ENCODE data around the gene PLCD3. TPM values are rescaled to one million over a fixed set of nuclear protein-coding genes. Genes with fewer than 3 reads are reported as not detected.

Gene PLCD3
- total and polyA plus RNA-seq, 2 of the 4 experiments (the other 2 are of a cell fraction) = 5.6 to 36.6 TPM

GRCh38 chr17:45118691-45119090, 13.6 kb downstream of the PLCD3 start:
- H2BK15ac ChIP-seq (ENCODE audit: low read depth, low read length) = no peak overlapping the region
- H2BK120ac ChIP-seq (ENCODE audit: low read depth, low read length) = no peak overlapping the region
- dilution Hi-C loops (cut with HindIII; ENCODE audit: low sequenced_read_pairs, unreplicated experiment) = no loop called here
- H3K9me1 ChIP-seq (ENCODE audit: insufficient read depth, low read length) = peaks cover 10% of the 10 kb centered on the region; the same call in 1 of the 2 replicates
- H4K91ac ChIP-seq (ENCODE audit: insufficient read depth, low read depth, low read length) = no peak overlapping the region
- H3K79me1 ChIP-seq (ENCODE audit: low read depth in 1 of 2, low read length in 2 of 2) = peaks cover 17 to 25% of the 10 kb centered on the region in 2 experiments
- no peak overlapping the region for H2BK5ac ChIP-seq (ENCODE audit: low read depth, low read length, poor library complexity, severe bottlenecking)
- no peak overlapping the region for H3K23ac ChIP-seq (ENCODE audit: low read depth, low read length)
- H3K4me2 ChIP-seq (ENCODE audit: low read depth, low read length) = no peak overlapping the region
- WGBS, 2 experiments (ENCODE audit: extremely low coverage in 2 of 2, insufficient read length in 1 of 2) = 99% methylated on average over 8 of the region's 23 CpGs; no CpG with 5 or more reads in 1 of the 2 experiments
- H3K36me3 ChIP-seq (ENCODE audit: control insufficient read depth, insufficient read depth, low read length) = peaks cover 28% of the 10 kb centered on the region; the same call in 1 of the 2 replicates
- no peaks in the 10 kb centered on the region for H4K20me1 ChIP-seq (ENCODE audit: insufficient read depth, low read length)
- no peak overlapping the region for H3K27ac ChIP-seq (ENCODE audit: insufficient read depth, low read length)
- no peak overlapping the region for H3K9ac ChIP-seq (ENCODE audit: low read depth, low read length)
- CTCF ChIA-PET = interaction anchor here (1.2 kb wide), 1 partner anchor 79 kb away, joined by 3 read pairs; no protein-coding TSS in a partner anchor
- ATAC-seq (ENCODE audit: low read depth) (no peak), DNase-seq (no peak)
- no peak overlapping the region for H3K4ac ChIP-seq (ENCODE audit: low read depth, low read length)
- no peaks in the 10 kb centered on the region for H3K27me3 ChIP-seq (ENCODE audit: control insufficient read depth, insufficient read depth, low read length)
- TF ChIP-seq MAZ (IDR thresholded peaks at IDR 0.05; ENCODE audit: borderline replicate concordance, low read depth, low read length) (no peak), MXI1 (IDR thresholded peaks at IDR 0.05; ENCODE audit: borderline replicate concordance, low read depth, low read length) (no peak), RFX5 (IDR thresholded peaks at IDR 0.05; ENCODE audit: low read depth, low read length) (no peak), CHD1 (IDR thresholded peaks at IDR 0.05; ENCODE audit: low read depth, low read length) (no peak), USF2 (IDR thresholded peaks at IDR 0.05; ENCODE audit: low read depth, low read length) (no peak), BHLHE40 (IDR thresholded peaks at IDR 0.05; ENCODE audit: low read depth, low read length) (no peak), POLR2A (IDR thresholded peaks at IDR 0.05; ENCODE audit: low read depth, low read length) (no peak), NFE2L2 (IDR thresholded peaks at IDR 0.05; ENCODE audit: low read depth, low read length) (no peak), RCOR1 (IDR thresholded peaks at IDR 0.05; ENCODE audit: insufficient replicate concordance, low read length) (no peak), MAFK (IDR thresholded peaks at IDR 0.05; ENCODE audit: low read depth, low read length) (no peak)
- intact Hi-C loops (cut with micrococcal nuclease) = no loop called here
- POLR2A ChIA-PET (ENCODE audit: unreplicated experiment) = no interaction called here
- H3K18ac ChIP-seq (ENCODE audit: low read depth, low read length) = no peak overlapping the region
- H2AK9ac ChIP-seq (replicated peaks; ENCODE audit: low read depth, low read length, poor library complexity) = no peak overlapping the region
- no peak overlapping the region for H4K5ac ChIP-seq (ENCODE audit: low read depth, low read length)
- H3K56ac ChIP-seq (ENCODE audit: extremely low read depth, insufficient read depth, low read length) = no peak overlapping the region
- H2BK20ac ChIP-seq (ENCODE audit: low read depth, low read length) = no peak overlapping the region
- no peak overlapping the region for H2AFZ ChIP-seq (replicated peaks; ENCODE audit: low read length, poor library complexity)
- H3K14ac ChIP-seq (replicated peaks; ENCODE audit: low read depth, low read length) = no peak overlapping the region
- H3K9me3 ChIP-seq (ENCODE audit: control insufficient read depth, insufficient read depth, low read length) = no peaks in the 10 kb centered on the region
- in situ Hi-C loops (cut with MboI; ENCODE audit: low sequenced_read_pairs) = no loop called here
- no peak overlapping the region for H4K8ac ChIP-seq (ENCODE audit: low read depth in 2 of 2, low read length in 2 of 2)
- no peak overlapping the region for H2AK5ac ChIP-seq (ENCODE audit: low read depth, low read length)
- no TSS peak for BruUV-seq (replicated peaks)
- H3K4me3 ChIP-seq (ENCODE audit: insufficient read depth, low read depth, low read length) = no peak overlapping the region
- H3K4me1 ChIP-seq (ENCODE audit: control insufficient read depth, insufficient read depth, low read length) = peaks cover 13% of the 10 kb centered on the region
